ENCODE data around the gene PTPA. TPM values are rescaled to one million over a fixed set of nuclear protein-coding genes. Genes with fewer than 3 reads are reported as not detected.

PTPA gene
- total and polyA plus RNA-seq, 2 experiments from 2014 or later, result 60.9 to 72.3 TPM

GRCh38 chr9:129076640-129077037 is 34.6 kb upstream of the PTPA start:
- no peak overlapping the region for H3K27ac ChIP-seq
- 98% methylated on average over 11 of the region's 11 CpGs for WGBS (ENCODE audit: low lambda C conversion rate, missing lambda C conversion rate)
- no peak overlapping the region for H3K4me2 ChIP-seq
- H3K4me1 ChIP-seq (ENCODE audit: insufficient read depth), result peaks cover under 1% of the 10 kb centered on the region
- H3K4me3 ChIP-seq, result no peak overlapping the region
- H3K27me3 ChIP-seq, result no peaks in the 10 kb centered on the region
- no peaks in the 10 kb centered on the region for H4K20me1 ChIP-seq (ENCODE audit: insufficient read depth, poor library complexity, severe bottlenecking)
- no peaks in the 10 kb centered on the region for H3K9me2 ChIP-seq (replicated peaks; ENCODE audit: insufficient read depth)
- H3K9me3 ChIP-seq (ENCODE audit: low read depth), result no peaks in the 10 kb centered on the region
- TF ChIP-seq CTCF (IDR thresholded peaks at IDR 0.05; ENCODE audit: poor library complexity) (no peak), EZH2 (IDR thresholded peaks at IDR 0.05; ENCODE audit: borderline replicate concordance) (no peak), EZH2phosphoT487 (IDR thresholded peaks at IDR 0.05; ENCODE audit: low read depth, severe bottlenecking, unreplicated experiment) (no peak)
- H3K36me3 ChIP-seq (replicated peaks; ENCODE audit: insufficient read depth, low read depth), result no peaks in the 10 kb centered on the region
- no peak for DNase-seq (ENCODE audit: low spot score)
- H2AFZ ChIP-seq, result no peak overlapping the region
- peaks cover 5% of the 10 kb centered on the region for H3K79me2 ChIP-seq

- Histone ChIP-seq H3K9me3 (ENCODE audit: low read depth) (no peaks in the 10 kb centered on the region), H2AFZ (no peak overlapping the region), H3K4me3 (no peak overlapping the region), H3K79me2 (peaks cover 11% of the 10 kb centered on the region), H3K4me1 (ENCODE audit: insufficient read depth) (peaks cover 5% of the 10 kb centered on the region), H3K27me3 (no peaks in the 10 kb centered on the region), H3K27ac (no peak overlapping the region), H3K4me2 (no peak overlapping the region), H3K36me3 (replicated peaks; ENCODE audit: insufficient read depth, low read depth) (no peaks in the 10 kb centered on the region), H3K9me2 (replicated peaks; ENCODE audit: insufficient read depth) (no peaks in the 10 kb centered on the region), H4K20me1 (ENCODE audit: insufficient read depth, poor library complexity, severe bottlenecking) (no peaks in the 10 kb centered on the region)
- TF ChIP-seq EZH2 (IDR thresholded peaks at IDR 0.05; ENCODE audit: borderline replicate concordance) (no peak), CTCF (IDR thresholded peaks at IDR 0.05; ENCODE audit: poor library complexity) (no peak), EZH2phosphoT487 (IDR thresholded peaks at IDR 0.05; ENCODE audit: low read depth, severe bottlenecking, unreplicated experiment) (no peak)
- no peak for DNase-seq (ENCODE audit: low spot score)
- WGBS (ENCODE audit: low lambda C conversion rate, missing lambda C conversion rate), result 95% methylated on average over 10 of the region's 10 CpGs
These were observed 34.0 kb upstream of the PTPA start for GRCh38 chr9:129077236-129077635.

GRCh38 chr9:129078691-129079503 is 32.3 kb upstream of the PTPA start:
- no peak overlapping the region for H3K4me2 ChIP-seq
- no peak for DNase-seq (ENCODE audit: low spot score)
- H4K20me1 ChIP-seq (ENCODE audit: insufficient read depth, poor library complexity, severe bottlenecking), result no peaks in the 10 kb centered on the region
- TF ChIP-seq CTCF (IDR thresholded peaks at IDR 0.05; ENCODE audit: poor library complexity) (no peak), EZH2phosphoT487 (IDR thresholded peaks at IDR 0.05; ENCODE audit: low read depth, severe bottlenecking, unreplicated experiment) (no peak), EZH2 (IDR thresholded peaks at IDR 0.05; ENCODE audit: borderline replicate concordance) (no peak)
- no peak overlapping the region for H3K4me3 ChIP-seq
- no peaks in the 10 kb centered on the region for H3K9me2 ChIP-seq (replicated peaks; ENCODE audit: insufficient read depth)
- H3K27me3 ChIP-seq, result no peaks in the 10 kb centered on the region
- peaks cover 5% of the 10 kb centered on the region for H3K4me1 ChIP-seq (ENCODE audit: insufficient read depth)
- H2AFZ ChIP-seq, result no peak overlapping the region
- peaks cover 27% of the 10 kb centered on the region for H3K79me2 ChIP-seq
- no peaks in the 10 kb centered on the region for H3K9me3 ChIP-seq (ENCODE audit: low read depth)
- no peaks in the 10 kb centered on the region for H3K36me3 ChIP-seq (replicated peaks; ENCODE audit: insufficient read depth, low read depth)
- 84% methylated on average over 18 of the region's 18 CpGs for WGBS (ENCODE audit: low lambda C conversion rate, missing lambda C conversion rate)
- H3K27ac ChIP-seq, result no peak overlapping the region

Measured in hepatocyte (in vitro differentiated cells).